Endothelial cell of umbilical vein (primary cell): ENCODE measurements around the gene LRSAM1. TPM values are rescaled to one million over a fixed set of nuclear protein-coding genes. Genes with fewer than 3 reads are reported as not detected.

Source experiments
- BruUV-seq: library from RNA; stranded (reverse); fragments of 400-500 nt; replicated peaks from 2 replicates; lab custom pipeline; 2021; lab: Mats Ljungman, UMichigan
- CTCF ChIA-PET: fragments of 300-600, 350-600 bp; sonication (Branson Sonifier 250); formaldehyde crosslinking; loops from one replicate; lab custom pipeline; 2021; ENCODE audit warnings: antibody characterized with exemption, inconsistent platforms; lab: Charles Lee
- POLR2A ChIA-PET: fragments of 300-600, 350-600 bp; sonication (Branson Sonifier 250); formaldehyde crosslinking; loops from one replicate; lab custom pipeline; 2021; ENCODE audit warnings: antibody characterized with exemption, inconsistent platforms; lab: Charles Lee
- DNase-seq: peaks from one replicate; pipeline ENCODE4 v3.0.0-alpha.2; 2011; ENCODE audit warnings: low read depth, low spot score
- FAIRE-seq: peaks from 2 replicates; lab custom pipeline; 2011; peaks lifted over from hg19 to GRCh38; lab: Jason Lieb, UNC
- H2AFZ ChIP-seq: 2 replicates; pipeline ENCODE4 v1.6.0; 2012; ENCODE audit warnings: low read depth, low read length, control low read depth, inconsistent platforms
- H3K27ac ChIP-seq: 2 replicates; pipeline ENCODE4 v1.5.1; 2011; ENCODE audit warnings: low read depth, mild to moderate bottlenecking, control low read depth, low read length, moderate library complexity; ENCODE audit not compliant: insufficient read depth
- H3K27me3 ChIP-seq, 2 experiments: 2 replicates each; pipeline versions ENCODE4 v1.6.0 to v1.6.1; 2011; ENCODE audit warnings: low read length in 2 of 2, mixed read lengths in 1 of 2; ENCODE audit not compliant: control insufficient read depth in 2 of 2, insufficient read depth in 2 of 2
- H3K36me3 ChIP-seq, 2 experiments: 2 replicates in 1 of 2; 3 replicates in 1 of 2; pipeline ENCODE4 v1.5.1; 2011; ENCODE audit warnings: low read length in 2 of 2, mild to moderate bottlenecking in 1 of 2, moderate library complexity in 1 of 2; ENCODE audit not compliant: control insufficient read depth in 2 of 2, insufficient read depth in 2 of 2; ENCODE audit errors: extremely low read depth in 1 of 2
- H3K4me1 ChIP-seq: 3 replicates; pipeline ENCODE4 v1.5.1; 2011; ENCODE audit warnings: mild to moderate bottlenecking, low read length; ENCODE audit not compliant: control insufficient read depth, insufficient read depth; ENCODE audit errors: extremely low read depth
- H3K4me2 ChIP-seq: 2 replicates; pipeline ENCODE4 v1.6.1; 2011; ENCODE audit warnings: low read length, control low read depth, mixed read lengths; ENCODE audit not compliant: insufficient read depth
- H3K4me3 ChIP-seq, 3 experiments: fragments of 200-600 bp in 1 of 3; sonication (generic), shearing (Covaris generic) in 1 of 3; replicated peaks in 1 of 3; 2 replicates each; pipeline ENCODE4 v1.5.1; 2011 to 2016; ENCODE audit warnings: control low read depth in 3 of 3, low read length in 3 of 3, mild to moderate bottlenecking in 2 of 3, inconsistent platforms in 1 of 3, low read depth in 1 of 3, moderate library complexity in 1 of 3; ENCODE audit not compliant: insufficient read depth in 1 of 3
- H3K79me2 ChIP-seq: 2 replicates; pipeline ENCODE4 v1.6.0; 2012; ENCODE audit warnings: low read length, inconsistent platforms; ENCODE audit not compliant: control insufficient read depth, insufficient read depth
- H3K9ac ChIP-seq: replicated peaks from 2 replicates; pipeline ENCODE3; 2011; ENCODE audit warnings: low read length, control low read depth; ENCODE audit not compliant: insufficient read depth; ENCODE audit errors: extremely low read depth
- H3K9me1 ChIP-seq: replicated peaks from 3 replicates; pipeline ENCODE4 v1.6.0; 2011; ENCODE audit warnings: mild to moderate bottlenecking, low read length; ENCODE audit not compliant: control insufficient read depth, insufficient read depth; ENCODE audit errors: extremely low read depth
- H3K9me3 ChIP-seq: replicated peaks from 2 replicates; pipeline ENCODE4 v1.5.1; 2012; ENCODE audit warnings: low read length, inconsistent platforms; ENCODE audit not compliant: control insufficient read depth, insufficient read depth
- H4K20me1 ChIP-seq: replicated peaks from 2 replicates; pipeline ENCODE3; 2011; ENCODE audit warnings: mild to moderate bottlenecking, low read length; ENCODE audit not compliant: control insufficient read depth, insufficient read depth; ENCODE audit errors: extremely low read depth
- CTCF ChIP-seq, 2 donors: IDR thresholded peaks; 1 replicate in 1 of 2; 2 replicates in 1 of 2; pipeline ENCODE4 v1.5.1; 2011; ENCODE audit warnings: low read length in 2 of 2, mild to moderate bottlenecking in 2 of 2, moderate library complexity in 2 of 2, control low read depth in 1 of 2, inconsistent platforms in 1 of 2, low read depth in 1 of 2; ENCODE audit not compliant: insufficient read depth in 1 of 2; ENCODE audit errors: extremely low read depth in 1 of 2
- EZH2 ChIP-seq: IDR thresholded peaks from 2 replicates; pipeline ENCODE4 v1.6.1; 2012; ENCODE audit warnings: borderline replicate concordance, low read depth, mild to moderate bottlenecking, moderate library complexity, low read length, inconsistent platforms; ENCODE audit not compliant: severe bottlenecking
- FOS ChIP-seq: IDR thresholded peaks from 2 replicates; pipeline ENCODE4 v1.6.1; 2011; ENCODE audit warnings: mild to moderate bottlenecking, low read length, moderate library complexity, borderline replicate concordance; ENCODE audit not compliant: insufficient read depth
- GATA2 ChIP-seq: IDR thresholded peaks from 2 replicates; pipeline ENCODE4 v1.7.0; 2011; ENCODE audit warnings: low read depth, mild to moderate bottlenecking, moderate library complexity, mixed read lengths, low read length; ENCODE audit not compliant: insufficient read length, insufficient read depth
- JUN ChIP-seq: IDR thresholded peaks from 2 replicates; pipeline ENCODE4 v1.6.1; 2011; ENCODE audit warnings: borderline replicate concordance, low read depth; ENCODE audit not compliant: insufficient read length, insufficient read depth
- MAX ChIP-seq: IDR thresholded peaks from 2 replicates; pipeline ENCODE4 v1.6.1; 2011; ENCODE audit not compliant: insufficient read depth, insufficient read length
- MYC ChIP-seq: IDR thresholded peaks from one replicate; pipeline ENCODE4 v1.6.1; 2011; ENCODE audit warnings: mild to moderate bottlenecking, low read depth, low read length
- POLR2A ChIP-seq: IDR thresholded peaks from 2 replicates; pipeline ENCODE4 v1.6.1; 2012; ENCODE audit warnings: low read depth, mild to moderate bottlenecking, control low read depth, low read length
- POLR2AphosphoS5 ChIP-seq: IDR thresholded peaks from 2 replicates; pipeline ENCODE4 v1.6.1; 2012; ENCODE audit warnings: low read depth, mild to moderate bottlenecking, control low read depth, low read length, moderate library complexity; ENCODE audit not compliant: insufficient read depth
- dilution Hi-C: fragments of 300-500 bp; cut with MboI; formaldehyde crosslinking; loops from one replicate; pipeline ENCODE4 v1.15.0; 2019; ENCODE audit warnings: low sequenced_read_pairs; ENCODE audit not compliant: extremely low pct_ligation_motif_present
- intact Hi-C: fragments of 100-400 bp; cut with micrococcal nuclease; formaldehyde crosslinking; loops from one replicate; pipeline ENCODE4 v1.10.0; 2022
- polyA plus RNA-seq, 4 experiments: library from polyadenylated mRNA; depleted of rRNA in 3 of 4; stranded (reverse) in 3 of 4; unstranded in 1 of 4; fragments of >200 nt; gene quantifications; 2 replicates each; pipeline versions ENCODE4 v1.2.1 to v1.2.3, GENCODE V29; 2011 to 2012; ENCODE audit warnings: missing spikeins in 1 of 4
- total RNA-seq: library from RNA; stranded (reverse); gene quantifications from 2 replicates; pipeline ENCODE4 v1.2.3, GENCODE V29; 2021

Gene LRSAM1
- total and polyA plus RNA-seq, 2 donors (not counting 3 experiments of a cell fraction or from before 2014, with no cell fraction given) = 10.8 to 18.9 TPM

GRCh38 chr9:127407492-127407843 is 43.8 kb upstream of the LRSAM1 start:
- dilution Hi-C loops = no loop called here
- H3K9me1 ChIP-seq = no peaks in the 10 kb centered on the region
- ChIA-PET CTCF (interaction anchor here (0.9 to 1.9 kb wide), 3 partner anchors 10 to 17 kb away, joined by 3 to 7 read pairs (median 3); partner anchors contain the start of genes SLC2A8 and ZNF79), POLR2A (no interaction called here)
- H3K9ac ChIP-seq = no peak overlapping the region
- TF ChIP-seq POLR2AphosphoS5 (no peak), GATA2 (no peak), CTCF (IDR thresholded peaks at IDR 0.05; ENCODE audit: extremely low read depth in 1 of 2, insufficient read depth in 1 of 2, low read depth in 1 of 2, low read length in 2 of 2) (no peak), EZH2 (no peak), MAX (no peak), JUN (no peak), FOS (no peak), POLR2A (no peak), MYC (no peak)
- no peak overlapping the region for H2AFZ ChIP-seq
- no peaks in the 10 kb centered on the region for H3K9me3 ChIP-seq
- H4K20me1 ChIP-seq = no peaks in the 10 kb centered on the region
- H3K79me2 ChIP-seq = no peaks in the 10 kb centered on the region
- no peaks in the 10 kb centered on the region for H3K27me3 ChIP-seq
- H3K36me3 ChIP-seq = peaks cover 3 to 6% of the 10 kb centered on the region in 2 experiments
- FAIRE-seq = no peak
- intact Hi-C loops = no loop called here
- H3K27ac ChIP-seq = no peak overlapping the region
- no peaks in the 10 kb centered on the region for H3K4me1 ChIP-seq
- BruUV-seq = no TSS peak
- H3K4me2 ChIP-seq = no peak overlapping the region
- no peak for DNase-seq
- no peak overlapping the region for H3K4me3 ChIP-seq
